ENCODE measurements around the gene GP9. TPM values are rescaled to one million over a fixed set of nuclear protein-coding genes. Genes with fewer than 3 reads are reported as not detected.

Gene GP9
- total RNA-seq, 1 donor from 2014 or later: not detected

GRCh38 chr3:129023909-129024308 lies 36.7 kb upstream of the GP9 start:
- peaks cover 39% of the 10 kb centered on the region for H3K27me3 Mint-ChIP-seq (ENCODE audit: unreplicated experiment)
- no peak for DNase-seq (ENCODE audit: extremely low spot score, unreplicated experiment)
- no peaks in the 10 kb centered on the region for H3K36me3 Mint-ChIP-seq (ENCODE audit: unreplicated experiment)
- no peak overlapping the region for H3K4me3 Mint-ChIP-seq (ENCODE audit: unreplicated experiment)
- TF ChIP-seq, protein P1, sequence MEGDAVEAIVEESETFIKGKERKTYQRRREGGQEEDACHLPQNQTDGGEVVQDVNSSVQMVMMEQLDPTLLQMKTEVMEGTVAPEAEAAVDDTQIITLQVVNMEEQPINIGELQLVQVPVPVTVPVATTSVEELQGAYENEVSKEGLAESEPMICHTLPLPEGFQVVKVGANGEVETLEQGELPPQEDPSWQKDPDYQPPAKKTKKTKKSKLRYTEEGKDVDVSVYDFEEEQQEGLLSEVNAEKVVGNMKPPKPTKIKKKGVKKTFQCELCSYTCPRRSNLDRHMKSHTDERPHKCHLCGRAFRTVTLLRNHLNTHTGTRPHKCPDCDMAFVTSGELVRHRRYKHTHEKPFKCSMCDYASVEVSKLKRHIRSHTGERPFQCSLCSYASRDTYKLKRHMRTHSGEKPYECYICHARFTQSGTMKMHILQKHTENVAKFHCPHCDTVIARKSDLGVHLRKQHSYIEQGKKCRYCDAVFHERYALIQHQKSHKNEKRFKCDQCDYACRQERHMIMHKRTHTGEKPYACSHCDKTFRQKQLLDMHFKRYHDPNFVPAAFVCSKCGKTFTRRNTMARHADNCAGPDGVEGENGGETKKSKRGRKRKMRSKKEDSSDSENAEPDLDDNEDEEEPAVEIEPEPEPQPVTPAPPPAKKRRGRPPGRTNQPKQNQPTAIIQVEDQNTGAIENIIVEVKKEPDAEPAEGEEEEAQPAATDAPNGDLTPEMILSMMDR (IDR thresholded peaks at IDR 0.05): peak; percentile 15
- no peak overlapping the region for H3K27ac Mint-ChIP-seq (ENCODE audit: unreplicated experiment)
- H3K9me3 Mint-ChIP-seq (ENCODE audit: unreplicated experiment): no peaks in the 10 kb centered on the region
- peaks cover 11% of the 10 kb centered on the region for H3K4me1 Mint-ChIP-seq (ENCODE audit: unreplicated experiment)

- peaks cover 39% of the 10 kb centered on the region for H3K27me3 Mint-ChIP-seq (ENCODE audit: unreplicated experiment)
- no peaks in the 10 kb centered on the region for H3K36me3 Mint-ChIP-seq (ENCODE audit: unreplicated experiment)
- no peaks in the 10 kb centered on the region for H3K9me3 Mint-ChIP-seq (ENCODE audit: unreplicated experiment)
- peaks cover 11% of the 10 kb centered on the region for H3K4me1 Mint-ChIP-seq (ENCODE audit: unreplicated experiment)
- no peak overlapping the region for H3K27ac Mint-ChIP-seq (ENCODE audit: unreplicated experiment)
- no peak for DNase-seq (ENCODE audit: extremely low spot score, unreplicated experiment)
- TF ChIP-seq, protein P1 (IDR thresholded peaks at IDR 0.05): no peak
- no peak overlapping the region for H3K4me3 Mint-ChIP-seq (ENCODE audit: unreplicated experiment)
Observed at GRCh38 chr3:129025108-129025507, 35.5 kb upstream of the GP9 start.

- no peak for DNase-seq (ENCODE audit: extremely low spot score, unreplicated experiment)
- Mint-ChIP-seq H3K4me1 (ENCODE audit: unreplicated experiment) (peaks cover 11% of the 10 kb centered on the region), H3K4me3 (ENCODE audit: unreplicated experiment) (no peak overlapping the region), H3K27me3 (ENCODE audit: unreplicated experiment) (peaks cover 39% of the 10 kb centered on the region), H3K36me3 (ENCODE audit: unreplicated experiment) (no peaks in the 10 kb centered on the region), H3K27ac (ENCODE audit: unreplicated experiment) (no peak overlapping the region), H3K9me3 (ENCODE audit: unreplicated experiment) (no peaks in the 10 kb centered on the region)
- TF ChIP-seq, protein P1 (IDR thresholded peaks at IDR 0.05): no peak
Observed at GRCh38 chr3:129025691-129026435, 34.7 kb upstream of the GP9 start.

DNA sequence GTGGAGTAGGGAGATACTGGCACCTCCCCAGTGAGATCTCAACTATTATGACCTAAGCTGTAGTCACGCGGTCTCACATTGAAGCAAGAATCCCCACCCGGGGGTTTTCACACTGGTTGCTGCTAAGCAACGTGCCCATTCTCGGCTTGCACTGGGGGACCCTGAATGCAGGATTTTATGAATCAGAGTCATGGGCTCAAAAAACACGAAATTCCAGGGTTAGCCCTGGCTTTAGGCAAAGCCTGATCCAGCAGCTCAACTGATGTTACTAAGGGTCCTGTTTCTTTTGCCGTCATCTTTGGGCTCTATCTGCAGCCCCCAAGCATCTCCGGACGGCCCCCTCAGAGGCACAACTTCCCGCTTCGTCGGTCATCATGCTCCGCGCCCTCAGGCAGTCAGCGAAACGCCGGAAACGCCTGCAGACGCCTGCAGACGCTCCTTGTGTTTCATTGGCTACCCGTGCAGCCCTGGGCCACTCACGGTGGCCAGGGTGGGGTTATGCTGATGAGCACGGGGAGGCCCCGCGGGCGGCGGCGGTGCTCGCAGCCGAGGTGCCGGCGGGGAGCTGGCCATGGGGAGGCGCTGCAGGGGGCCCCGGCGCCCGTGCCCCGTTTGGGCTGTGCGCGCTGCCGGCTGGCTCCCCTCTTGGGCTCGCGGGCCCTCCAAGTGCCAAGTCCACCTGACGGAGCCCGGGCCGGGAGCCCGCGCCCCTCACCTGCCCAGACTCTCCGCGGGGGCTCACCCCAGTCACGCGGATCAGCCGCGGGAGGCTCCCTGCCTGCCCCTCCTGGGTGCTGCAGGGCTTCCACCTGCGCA lies 33.6 kb upstream of the GP9 start:
- H3K4me3 Mint-ChIP-seq (ENCODE audit: unreplicated experiment): peak overlapping the region; percentile 55
- H3K4me1 Mint-ChIP-seq (ENCODE audit: unreplicated experiment): peaks cover 11% of the 10 kb centered on the region
- no peaks in the 10 kb centered on the region for H3K9me3 Mint-ChIP-seq (ENCODE audit: unreplicated experiment)
- H3K36me3 Mint-ChIP-seq (ENCODE audit: unreplicated experiment): no peaks in the 10 kb centered on the region
- DNase-seq (ENCODE audit: extremely low spot score, unreplicated experiment): no peak
- peaks cover 29% of the 10 kb centered on the region for H3K27me3 Mint-ChIP-seq (ENCODE audit: unreplicated experiment)
- TF ChIP-seq, protein P1 (IDR thresholded peaks at IDR 0.05): peak; percentile 40
- no peak overlapping the region for H3K27ac Mint-ChIP-seq (ENCODE audit: unreplicated experiment)

- TF ChIP-seq, protein P1 (IDR thresholded peaks at IDR 0.05): no peak
- H3K4me3 Mint-ChIP-seq (ENCODE audit: unreplicated experiment): no peak overlapping the region
- H3K36me3 Mint-ChIP-seq (ENCODE audit: unreplicated experiment): no peaks in the 10 kb centered on the region
- peaks cover 11% of the 10 kb centered on the region for H3K4me1 Mint-ChIP-seq (ENCODE audit: unreplicated experiment)
- H3K27me3 Mint-ChIP-seq (ENCODE audit: unreplicated experiment): peaks cover 26% of the 10 kb centered on the region
- H3K9me3 Mint-ChIP-seq (ENCODE audit: unreplicated experiment): no peaks in the 10 kb centered on the region
- H3K27ac Mint-ChIP-seq (ENCODE audit: unreplicated experiment): no peak overlapping the region
- DNase-seq (ENCODE audit: extremely low spot score, unreplicated experiment): no peak
Observed at GRCh38 chr3:129027544-129027880, 33.1 kb upstream of the GP9 start.
